Skeletal muscle tissue (tissue), 4 donors: ENCODE results near the gene MLH1. TPM values are rescaled to one million over a fixed set of nuclear protein-coding genes. Genes with fewer than 3 reads are reported as not detected.
A peak's percentile ranks its signal among the peaks of the same experiment; 100 is the strongest.

Source experiments
- H3K27ac ChIP-seq: one replicate; pipeline ENCODE4 v1.7.0; 2013; ENCODE audit warnings: mild to moderate bottlenecking, low read depth, low read length, inconsistent platforms
- H3K27me3 ChIP-seq, 3 donors: one replicate each; pipeline ENCODE4 v1.7.0; 2013; ENCODE audit warnings: low read length in 3 of 3; ENCODE audit not compliant: control insufficient read depth in 3 of 3, insufficient read depth in 3 of 3
- H3K36me3 ChIP-seq, 3 donors: one replicate each; pipeline ENCODE4 v1.7.0; 2013; ENCODE audit warnings: low read length in 3 of 3; ENCODE audit not compliant: control insufficient read depth in 3 of 3, insufficient read depth in 3 of 3
- H3K4me1 ChIP-seq, 3 donors: one replicate each; pipeline ENCODE4 v1.7.0; 2013; ENCODE audit warnings: low read length in 3 of 3, mild to moderate bottlenecking in 3 of 3; ENCODE audit not compliant: control insufficient read depth in 3 of 3, insufficient read depth in 3 of 3
- H3K4me3 ChIP-seq, 3 donors: one replicate each; pipeline ENCODE4 v1.7.0; 2013; ENCODE audit warnings: low read length in 3 of 3
- H3K9ac ChIP-seq, 3 donors: one replicate each; pipeline ENCODE4 v1.7.0; 2013; ENCODE audit warnings: low read length in 3 of 3, mild to moderate bottlenecking in 3 of 3, moderate library complexity in 2 of 3, low read depth in 1 of 3
- H3K9me3 ChIP-seq, 3 donors: one replicate each; pipeline ENCODE4 v1.7.0; 2013; ENCODE audit warnings: low read length in 3 of 3; ENCODE audit not compliant: control insufficient read depth in 3 of 3
- total RNA-seq: library from RNA; depleted of rRNA; stranded (reverse); fragments of >200 nt; gene quantifications from one replicate; pipeline ENCODE4 v1.2.3, GENCODE V29; 2014
- donor health status: Osteomylitis.

Gene MLH1
- total RNA-seq, 1 donor from 2014 or later = 53.8 TPM

DNA sequence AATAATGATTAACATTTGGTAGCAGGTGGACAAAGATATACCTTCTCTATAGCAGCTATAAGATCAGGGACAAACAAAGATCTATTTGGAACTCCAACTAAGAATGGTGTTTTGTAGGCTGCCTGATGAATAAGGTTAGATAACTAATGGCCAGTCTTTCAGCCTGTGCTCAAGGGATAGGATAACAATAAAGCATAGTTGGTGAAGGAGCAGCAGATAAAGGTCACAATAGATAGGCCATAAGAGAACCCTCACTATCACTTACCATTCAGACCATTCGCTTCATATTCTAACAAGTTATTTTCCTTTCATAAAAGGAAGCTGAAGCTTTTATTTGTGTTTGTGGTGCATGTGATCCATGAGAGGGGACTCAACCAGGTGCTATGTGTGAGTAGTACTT is 20.2 kb upstream of the MLH1 start:
- H3K4me1 ChIP-seq = no peaks in the 10 kb centered on the region
- no peak overlapping the region for H3K9ac ChIP-seq
- H3K27ac ChIP-seq = no peak overlapping the region
- H3K27me3 ChIP-seq = no peaks in the 10 kb centered on the region
- no peaks in the 10 kb centered on the region for H3K9me3 ChIP-seq
- no peaks in the 10 kb centered on the region for H3K36me3 ChIP-seq
- H3K4me3 ChIP-seq = no peak overlapping the region

DNA sequence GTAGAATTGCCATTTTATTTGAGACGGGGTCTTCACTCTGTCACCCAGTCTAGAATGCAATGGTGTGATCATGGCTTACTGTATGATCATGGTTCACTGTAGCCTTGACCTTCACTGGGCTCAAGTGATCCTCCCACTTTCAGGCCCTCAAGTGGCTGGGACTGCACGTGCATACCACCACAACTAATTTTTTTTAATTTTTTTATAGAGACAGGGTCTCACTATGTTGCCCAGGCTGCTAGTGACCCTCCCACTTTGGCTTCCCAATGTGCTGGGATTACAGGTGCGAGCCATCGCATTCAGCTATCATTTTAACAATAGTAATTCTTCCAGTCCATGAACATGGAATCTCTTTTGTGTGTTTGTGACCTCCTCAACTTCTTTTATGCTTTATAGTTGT is 12.3 kb upstream of the MLH1 start:
- Histone ChIP-seq H3K36me3 (peaks cover 16 to 32% (median 27%) of the 10 kb centered on the region in 3 donors), H3K27me3 (no peaks in the 10 kb centered on the region), H3K9me3 (no peaks in the 10 kb centered on the region), H3K4me1 (no peaks in the 10 kb centered on the region), H3K9ac (no peak overlapping the region), H3K4me3 (no peak overlapping the region), H3K27ac (no peak overlapping the region)

DNA sequence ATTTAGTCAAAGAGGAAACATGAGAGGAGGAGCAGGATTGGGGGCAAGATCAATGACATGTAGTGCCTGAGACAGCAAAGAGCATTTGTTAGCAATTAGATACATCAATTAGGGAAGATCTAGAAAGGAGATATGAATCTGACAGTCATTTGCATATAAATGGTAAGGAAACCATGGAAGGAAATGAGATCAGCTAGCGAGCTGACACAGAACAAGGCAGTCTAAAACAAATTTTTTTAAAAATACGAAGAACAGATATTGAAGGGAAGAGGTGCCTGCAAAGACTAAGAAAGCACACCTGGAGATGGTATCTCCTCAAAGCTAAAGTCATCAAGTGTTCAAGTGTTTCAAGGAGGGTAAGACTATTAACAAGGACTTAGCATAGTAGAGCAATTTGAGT is 5.0 kb upstream of the MLH1 start:
- no peak overlapping the region for H3K4me3 ChIP-seq
- peaks cover 17 to 39% (median 27%) of the 10 kb centered on the region in 3 donors for H3K36me3 ChIP-seq
- peaks cover 24 to 38% (median 32%) of the 10 kb centered on the region in 3 donors for H3K4me1 ChIP-seq
- H3K9ac ChIP-seq = no peak overlapping the region
- H3K27ac ChIP-seq = no peak overlapping the region
- H3K9me3 ChIP-seq = no peaks in the 10 kb centered on the region
- H3K27me3 ChIP-seq = no peaks in the 10 kb centered on the region

DNA sequence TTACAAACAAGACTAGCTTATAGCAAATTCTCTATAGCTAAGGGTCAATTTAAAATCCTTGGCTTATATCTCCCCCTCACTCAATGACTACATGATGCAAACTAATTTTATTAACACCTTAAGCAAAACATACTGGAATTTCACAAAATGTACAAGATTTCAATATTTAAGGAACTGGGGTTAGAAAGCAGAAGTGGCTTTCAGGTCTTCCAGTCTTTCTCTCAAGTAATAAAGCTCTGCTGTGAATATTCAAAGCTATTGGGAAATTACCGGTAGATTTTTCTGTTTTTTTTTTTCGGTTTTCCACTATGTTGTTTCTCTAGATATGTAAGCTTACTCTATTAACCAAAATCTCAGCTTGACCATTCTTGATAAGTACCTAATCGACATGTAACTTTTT is 4.3 kb upstream of the MLH1 start:
- Histone ChIP-seq H3K9ac (peak overlapping the region in 1 of 3 donors; percentile 42), H3K36me3 (peaks cover 17 to 33% (median 24%) of the 10 kb centered on the region in 3 donors)

DNA sequence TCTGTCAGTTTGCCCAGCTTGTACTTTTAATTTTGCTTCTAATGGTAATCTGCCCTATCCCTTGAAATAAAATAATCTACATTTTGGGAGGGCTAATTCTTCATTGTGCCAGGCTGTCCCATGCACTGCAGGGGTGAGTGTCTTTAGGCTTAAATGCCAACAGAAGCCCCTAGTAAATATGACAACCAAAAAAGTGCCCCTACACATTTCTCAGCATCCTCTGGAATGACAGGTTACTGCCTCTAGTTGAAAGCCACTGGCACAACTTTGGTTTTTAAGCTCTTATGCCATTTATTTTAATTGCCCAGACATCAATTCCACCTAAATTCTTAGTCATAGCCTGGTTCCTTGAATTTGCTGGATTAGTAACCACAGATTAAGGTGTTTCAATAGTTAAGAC is 3.8 kb upstream of the MLH1 start:
- H3K4me1 ChIP-seq = peaks cover 24 to 42% (median 42%) of the 10 kb centered on the region in 3 donors
- peak overlapping the region in 2 of 3 donors; percentile 8 to 54 for H3K4me3 ChIP-seq
- peak overlapping the region; percentile 35 to 48 (median 42) for H3K9ac ChIP-seq
- no peaks in the 10 kb centered on the region for H3K9me3 ChIP-seq
- H3K27me3 ChIP-seq = no peaks in the 10 kb centered on the region
- no peak overlapping the region for H3K27ac ChIP-seq
- peaks cover 14 to 33% (median 19%) of the 10 kb centered on the region in 3 donors for H3K36me3 ChIP-seq

More for the DNA sequence above, 4.3 kb upstream of the MLH1 start:
- Histone ChIP-seq H3K9me3 (no peaks in the 10 kb centered on the region), H3K4me1 (peaks cover 24 to 38% (median 36%) of the 10 kb centered on the region in 3 donors), H3K27me3 (no peaks in the 10 kb centered on the region), H3K27ac (no peak overlapping the region), H3K4me3 (peak overlapping the region in 2 of 3 donors; percentile 8 to 54)

DNA sequence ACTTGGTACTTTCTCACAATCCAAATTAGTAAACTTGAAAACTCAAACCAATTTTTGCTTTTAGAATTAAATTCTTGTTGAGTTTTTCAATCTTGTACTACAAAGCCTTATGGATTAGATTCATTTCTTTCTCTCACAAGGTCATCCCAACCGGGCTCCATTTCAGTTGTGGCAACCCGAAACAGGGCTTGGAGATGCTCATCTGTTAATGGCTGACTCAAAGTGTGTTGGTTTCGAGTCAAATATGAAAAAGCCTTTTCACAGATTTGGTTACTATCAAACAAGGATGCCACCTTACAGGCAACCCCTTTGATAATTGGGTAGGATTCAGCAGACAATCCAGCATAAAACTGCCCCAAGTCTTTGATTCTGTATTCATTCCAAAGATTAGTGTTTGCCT is 2.2 kb upstream of the MLH1 start:
- Histone ChIP-seq H3K4me1 (peaks cover 24 to 42% (median 42%) of the 10 kb centered on the region in 3 donors), H3K27me3 (no peaks in the 10 kb centered on the region), H3K9me3 (no peaks in the 10 kb centered on the region), H3K4me3 (peak overlapping the region; percentile 92 to 99 (median 93)), H3K27ac (peak overlapping the region; percentile 98), H3K9ac (peak overlapping the region; percentile 92 to 97 (median 96)), H3K36me3 (peaks cover 9 to 18% (median 10%) of the 10 kb centered on the region in 3 donors)

DNA sequence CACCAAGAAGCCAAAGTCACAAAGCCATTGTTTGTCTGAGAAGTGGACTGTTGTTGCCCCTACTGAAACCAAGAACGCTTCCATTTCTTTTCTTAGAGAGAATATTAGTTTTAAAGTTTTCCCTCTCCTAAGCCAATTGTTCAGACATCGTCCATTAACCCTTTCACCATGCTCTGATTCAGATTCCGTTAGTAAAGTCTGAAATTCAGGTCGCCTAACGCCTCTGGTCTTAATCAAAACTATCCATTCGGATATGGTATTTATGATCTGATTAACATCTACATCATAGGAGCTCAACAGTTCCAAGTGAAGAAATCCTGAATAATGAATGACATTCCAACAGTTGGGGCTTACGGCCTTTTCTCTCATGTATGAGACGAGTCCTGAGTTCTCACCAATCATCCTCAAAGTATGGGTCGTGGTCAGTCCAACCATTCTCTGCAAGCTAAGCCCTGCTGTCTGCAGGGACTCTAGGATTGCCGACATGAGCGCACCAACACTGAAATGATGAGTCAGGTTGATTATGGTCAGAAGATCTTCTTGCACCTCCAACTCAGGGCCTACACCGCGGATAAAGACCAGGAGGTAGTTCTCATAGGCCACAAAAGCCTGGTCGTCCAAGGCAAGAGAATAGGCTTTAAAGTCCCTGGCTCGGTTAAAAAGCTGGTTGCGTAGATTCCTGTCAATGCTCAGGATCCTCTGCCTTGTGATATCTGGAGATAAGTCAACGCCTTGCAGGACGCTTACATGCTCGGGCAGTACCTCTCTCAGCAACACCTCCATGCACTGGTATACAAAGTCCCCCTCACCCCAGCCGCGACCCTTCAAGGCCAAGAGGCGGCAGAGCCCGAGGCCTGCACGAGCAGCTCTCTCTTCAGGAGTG is 1.2 kb upstream of the MLH1 start:
- H3K4me1 ChIP-seq = peaks cover 32 to 51% (median 49%) of the 10 kb centered on the region in 3 donors
- H3K36me3 ChIP-seq = peaks cover 5 to 14% (median 6%) of the 10 kb centered on the region in 3 donors
- H3K9ac ChIP-seq = peak overlapping the region; percentile 92 to 97 (median 96)
- H3K9me3 ChIP-seq = no peaks in the 10 kb centered on the region
- H3K4me3 ChIP-seq = peak overlapping the region; percentile 92 to 99 (median 93)
- peak overlapping the region; percentile 98 for H3K27ac ChIP-seq
- no peaks in the 10 kb centered on the region for H3K27me3 ChIP-seq

DNA sequence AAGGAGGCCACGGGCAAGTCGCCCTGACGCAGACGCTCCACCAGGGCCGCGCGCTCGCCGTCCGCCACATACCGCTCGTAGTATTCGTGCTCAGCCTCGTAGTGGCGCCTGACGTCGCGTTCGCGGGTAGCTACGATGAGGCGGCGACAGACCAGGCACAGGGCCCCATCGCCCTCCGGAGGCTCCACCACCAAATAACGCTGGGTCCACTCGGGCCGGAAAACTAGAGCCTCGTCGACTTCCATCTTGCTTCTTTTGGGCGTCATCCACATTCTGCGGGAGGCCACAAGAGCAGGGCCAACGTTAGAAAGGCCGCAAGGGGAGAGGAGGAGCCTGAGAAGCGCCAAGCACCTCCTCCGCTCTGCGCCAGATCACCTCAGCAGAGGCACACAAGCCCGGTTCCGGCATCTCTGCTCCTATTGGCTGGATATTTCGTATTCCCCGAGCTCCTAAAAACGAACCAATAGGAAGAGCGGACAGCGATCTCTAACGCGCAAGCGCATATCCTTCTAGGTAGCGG is 452 bp upstream of the MLH1 start, which contains the start of gene EPM2AIP1:
EPM2AIP1 (minus strand) TSS at position 326 of the 520 bp plus-strand sequence; CDS start at position 272, 54 bp downstream.
- H3K27me3 ChIP-seq = no peaks in the 10 kb centered on the region
- H3K36me3 ChIP-seq = peaks cover 8 to 12% (median 10%) of the 10 kb centered on the region in 3 donors
- peak within 1 kb of the TSS; percentile 98 for H3K27ac ChIP-seq
- peak within 1 kb of the TSS; percentile 92 to 97 (median 96) for H3K9ac ChIP-seq
- H3K4me3 ChIP-seq = peak within 1 kb of the TSS; percentile 92 to 99 (median 93)
- peaks cover 33 to 53% (median 50%) of the 10 kb centered on the region in 3 donors for H3K4me1 ChIP-seq
- H3K9me3 ChIP-seq = no peaks in the 10 kb centered on the region

DNA sequence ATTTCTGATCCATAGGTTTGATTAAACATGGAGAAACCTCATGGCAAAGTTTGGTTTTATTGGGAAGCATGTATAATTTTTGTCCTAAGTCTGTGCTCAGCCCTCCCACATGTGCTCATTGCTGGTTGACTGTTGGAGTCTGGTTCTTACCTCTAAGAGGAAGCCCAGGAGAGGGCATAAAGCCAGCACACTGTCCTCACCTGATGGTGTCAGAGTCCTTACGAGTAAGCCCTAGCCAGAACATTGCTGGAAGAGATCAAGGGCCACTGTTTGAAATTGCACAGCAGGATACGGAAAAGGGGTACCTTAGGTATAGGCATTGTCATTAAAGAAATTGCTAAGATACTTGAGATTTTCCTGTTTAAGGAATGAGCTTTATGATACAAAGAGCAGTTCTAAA is 21.3 kb downstream of the MLH1 start:
- H3K27ac ChIP-seq = no peak overlapping the region

DNA sequence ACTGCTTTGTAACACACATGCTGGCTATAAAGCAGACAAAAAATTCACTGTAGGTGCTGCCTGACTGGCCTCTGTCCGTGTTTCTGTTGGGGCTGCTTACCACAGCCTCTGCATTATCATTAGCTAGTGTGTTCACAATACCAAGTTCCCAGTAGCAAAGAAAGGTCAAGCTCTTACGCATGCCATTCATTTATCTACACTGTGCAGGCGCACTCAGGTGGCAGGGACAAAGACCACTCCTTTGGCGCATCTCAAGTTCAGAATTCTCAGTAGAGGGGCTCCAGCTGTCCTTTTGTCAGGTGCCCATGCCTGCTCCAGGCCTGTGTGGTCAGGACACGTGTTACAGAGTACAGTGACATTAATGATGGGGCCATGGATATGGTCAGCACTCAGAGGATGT is 22.3 kb downstream of the MLH1 start:
- H3K4me1 ChIP-seq = no peaks in the 10 kb centered on the region
- no peak overlapping the region for H3K9ac ChIP-seq
- peaks cover 40 to 80% (median 73%) of the 10 kb centered on the region in 3 donors for H3K36me3 ChIP-seq
- no peak overlapping the region for H3K4me3 ChIP-seq
- H3K9me3 ChIP-seq = no peaks in the 10 kb centered on the region
- no peak overlapping the region for H3K27ac ChIP-seq
- no peaks in the 10 kb centered on the region for H3K27me3 ChIP-seq

More for the DNA sequence above, 21.3 kb downstream of the MLH1 start:
- Histone ChIP-seq H3K9me3 (no peaks in the 10 kb centered on the region), H3K27me3 (no peaks in the 10 kb centered on the region), H3K4me3 (no peak overlapping the region), H3K9ac (no peak overlapping the region), H3K36me3 (peaks cover 32 to 73% (median 66%) of the 10 kb centered on the region in 3 donors), H3K4me1 (no peaks in the 10 kb centered on the region)
